SU-DHL-6 (cell line): Measurements from ENCODE around the gene APBB2.

Source experiments
- CTCF ChIP-seq: fragments of 200-600 bp; sonication (generic); IDR thresholded peaks from one replicate; pipeline ENCODE4 v1.5.1; 2017; ENCODE audit warnings: antibody characterized with exemption, mild to moderate bottlenecking, low read length, moderate library complexity; ENCODE audit not compliant: insufficient read depth, poor library complexity, severe bottlenecking
- EZH2phosphoT487 ChIP-seq: fragments of 200-600 bp; sonication (generic), shearing (Covaris generic); conservative IDR thresholded peaks from 2 replicates; pipeline ENCODE4 v1.6.1; 2018; ENCODE audit warnings: mild to moderate bottlenecking, antibody characterized with exemption, low read length, moderate library complexity, mixed read lengths

- TF ChIP-seq CTCF, result no peak
- TF ChIP-seq EZH2phosphoT487, result no peak
Measured at GRCh38 chr4:40848940-40849339, 365.4 kb downstream of the APBB2 start.
